HEK293 (cell line): Measurements from ENCODE around the gene MAP1LC3B2.

ENCODE experiments used
- CTCF ChIA-PET: fragments of 350-600 bp; formaldehyde crosslinking; extraction: SDS; loops from one replicate; lab custom pipeline; 2021; ENCODE audit warnings: antibody characterized with exemption; lab: Yijun Ruan, JAX
- POLR2A ChIA-PET: fragments of 300-600 bp; formaldehyde crosslinking; extraction: SDS; loops from one replicate; lab custom pipeline; 2020; ENCODE audit warnings: antibody characterized with exemption, inconsistent platforms; lab: Yijun Ruan, JAX
- H3K27ac ChIP-seq: fragments of 200-500 bp; sonication (Bioruptor generic); 2 replicates; pipeline ENCODE4 v1.5.1; 2014; ENCODE audit warnings: low read depth, low read length, control low read depth, inconsistent platforms; ENCODE audit errors: extremely low read depth
- H3K36me3 ChIP-seq, 2 experiments: fragments of 200-500 bp in 1 of 2; sonication (Bioruptor generic) in 1 of 2; 1 replicate in 1 of 2; 2 replicates in 1 of 2; pipeline ENCODE4 v1.5.1; 2014 to 2017; ENCODE audit warnings: inconsistent platforms in 2 of 2, low read length in 2 of 2; ENCODE audit not compliant: control insufficient read depth in 2 of 2, insufficient read depth in 1 of 2
- H3K4me1 ChIP-seq: fragments of 200-500 bp; sonication (Bioruptor generic); 2 replicates; pipeline ENCODE4 v1.5.1; 2014; ENCODE audit warnings: mild to moderate bottlenecking, low read length, inconsistent platforms; ENCODE audit not compliant: control insufficient read depth, insufficient read depth
- H3K4me3 ChIP-seq: 2 replicates; pipeline ENCODE4 v1.5.1; 2011; ENCODE audit warnings: low read depth, mild to moderate bottlenecking, control low read depth, low read length, moderate library complexity
- H3K9me3 ChIP-seq: fragments of 200-500 bp; sonication (Bioruptor generic); 2 replicates; pipeline ENCODE4 v1.5.1; 2014; ENCODE audit warnings: low read depth, low read length, inconsistent platforms; ENCODE audit not compliant: control insufficient read depth, insufficient read depth
- GLIS1 ChIP-seq: fragments of 450-650 bp; formaldehyde crosslinking; IDR thresholded peaks from 2 replicates; pipeline ENCODE4 v1.5.1; 2016; ENCODE audit warnings: missing biosample characterization, missing genetic modification characterization
- IKZF3 ChIP-seq: fragments of 450-650 bp; IDR thresholded peaks from 2 replicates; pipeline ENCODE4 v1.5.0; 2018; ENCODE audit warnings: missing biosample characterization, mild to moderate bottlenecking, missing genetic modification characterization, moderate library complexity
- KLF16 ChIP-seq: fragments of 450-650 bp; formaldehyde crosslinking; IDR thresholded peaks from 2 replicates; pipeline ENCODE4 v1.5.1; 2017; ENCODE audit warnings: missing biosample characterization, missing genetic modification characterization
- MZF1 ChIP-seq: fragments of 450-650 bp; formaldehyde crosslinking; IDR thresholded peaks from 2 replicates; pipeline ENCODE4 v1.5.1; 2017; ENCODE audit warnings: missing biosample characterization, missing genetic modification characterization, borderline replicate concordance
- PRDM1 ChIP-seq: fragments of 450-650 bp; formaldehyde crosslinking; IDR thresholded peaks from 2 replicates; pipeline ENCODE4; 2016; ENCODE audit warnings: missing biosample characterization, missing genetic modification characterization
- SP7 ChIP-seq: fragments of 450-650 bp; formaldehyde crosslinking; IDR thresholded peaks from 2 replicates; pipeline ENCODE4 v1.5.1; 2016; ENCODE audit warnings: missing biosample characterization, missing genetic modification characterization
- ZIC2 ChIP-seq: fragments of 450-650 bp; formaldehyde crosslinking; IDR thresholded peaks from 2 replicates; pipeline ENCODE4 v1.5.1; 2016; ENCODE audit warnings: missing biosample characterization, missing genetic modification characterization
- ZNF146 ChIP-seq: fragments of 450-650 bp; formaldehyde crosslinking; IDR thresholded peaks from 2 replicates; pipeline ENCODE4 v1.5.1; 2016; ENCODE audit warnings: missing biosample characterization, missing genetic modification characterization
- ZNF19 ChIP-seq: fragments of 450-650 bp; formaldehyde crosslinking; IDR thresholded peaks from 2 replicates; pipeline ENCODE4; 2016; ENCODE audit warnings: missing biosample characterization, missing genetic modification characterization, low read depth
- ZNF23 ChIP-seq: fragments of 450-650 bp; formaldehyde crosslinking; IDR thresholded peaks from 2 replicates; pipeline ENCODE4 v1.5.1; 2016; ENCODE audit warnings: missing biosample characterization, missing genetic modification characterization, borderline replicate concordance
- ZNF248 ChIP-seq: fragments of 450-650 bp; formaldehyde crosslinking; IDR thresholded peaks from 2 replicates; pipeline ENCODE4 v1.5.1; 2017; ENCODE audit warnings: missing biosample characterization, missing genetic modification characterization
- ZNF560 ChIP-seq: fragments of 450-650 bp; formaldehyde crosslinking; IDR thresholded peaks from 2 replicates; pipeline ENCODE4 v1.5.1; 2017; ENCODE audit warnings: missing biosample characterization, missing genetic modification characterization, borderline replicate concordance
- ZNF561 ChIP-seq: fragments of 450-650 bp; IDR thresholded peaks from 2 replicates; pipeline ENCODE4 v1.5.1; 2018; ENCODE audit warnings: missing biosample characterization, missing genetic modification characterization, borderline replicate concordance
- ZNF830 ChIP-seq: fragments of 450-650 bp; IDR thresholded peaks from 2 replicates; pipeline ENCODE4 v1.5.0; 2018; ENCODE audit warnings: missing biosample characterization, missing genetic modification characterization, low read depth, mild to moderate bottlenecking, moderate library complexity
- TF ChIP-seq, protein P1 (sequence below): fragments of 450-650 bp; formaldehyde crosslinking; IDR thresholded peaks from 2 replicates; pipeline ENCODE4 v1.5.1; 2016; ENCODE audit warnings: missing biosample characterization, missing genetic modification characterization
- TF ChIP-seq, protein P2 (sequence below): fragments of 450-650 bp; formaldehyde crosslinking; IDR thresholded peaks from 2 replicates; pipeline ENCODE4 v1.5.1; 2017; ENCODE audit warnings: missing biosample characterization, mild to moderate bottlenecking, missing genetic modification characterization, moderate library complexity
- TF ChIP-seq, protein P3 (sequence below): fragments of 450-650 bp; formaldehyde crosslinking; IDR thresholded peaks from 2 replicates; pipeline ENCODE4 v1.5.1; 2016; ENCODE audit warnings: missing biosample characterization, missing genetic modification characterization
- TF ChIP-seq, protein P4 (sequence below): fragments of 450-650 bp; formaldehyde crosslinking; IDR thresholded peaks from 2 replicates; pipeline ENCODE4 v1.5.1; 2017; ENCODE audit warnings: missing biosample characterization, missing genetic modification characterization
- TF ChIP-seq, protein P5 (sequence below): fragments of 450-650 bp; formaldehyde crosslinking; conservative IDR thresholded peaks from 2 replicates; pipeline ENCODE4 v1.5.1; 2016; ENCODE audit warnings: low read depth, missing biosample characterization, missing genetic modification characterization
- TF ChIP-seq, protein P6 (sequence below): fragments of 450-650 bp; formaldehyde crosslinking; IDR thresholded peaks from 2 replicates; pipeline ENCODE4 v1.5.1; 2016; ENCODE audit warnings: missing biosample characterization, missing genetic modification characterization

Gene MAP1LC3B2

DNA sequence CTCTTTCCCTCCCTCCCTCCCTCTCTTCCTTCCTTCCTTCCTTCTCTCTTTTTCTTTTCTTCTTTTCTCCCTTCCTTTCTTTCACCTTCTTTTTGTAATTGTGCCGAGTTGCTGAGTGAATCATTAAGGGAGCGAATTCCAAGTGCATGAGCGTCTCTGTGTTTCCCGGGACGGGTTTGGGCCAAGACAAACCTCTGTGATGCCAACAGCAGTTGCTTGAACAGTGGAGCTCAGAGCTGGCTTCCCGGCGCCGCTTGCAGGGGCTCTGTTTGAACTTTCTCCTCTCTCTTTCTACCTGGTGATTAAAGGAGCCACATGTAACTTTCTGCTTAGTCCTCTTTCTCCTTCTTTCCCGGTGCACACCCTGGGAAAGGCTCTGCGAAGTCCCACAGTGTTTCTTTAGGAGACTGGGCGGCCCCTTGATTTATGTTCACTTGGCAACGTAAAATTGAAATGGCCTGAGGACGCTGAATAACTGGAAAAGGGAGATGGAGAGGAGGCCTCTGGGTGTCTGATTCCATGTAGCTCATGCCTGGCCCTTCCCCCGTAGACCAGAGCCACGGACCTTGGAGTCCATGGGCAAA is 33.7 kb upstream of the MAP1LC3B2 start (continued):
- TF ChIP-seq, protein P1, sequence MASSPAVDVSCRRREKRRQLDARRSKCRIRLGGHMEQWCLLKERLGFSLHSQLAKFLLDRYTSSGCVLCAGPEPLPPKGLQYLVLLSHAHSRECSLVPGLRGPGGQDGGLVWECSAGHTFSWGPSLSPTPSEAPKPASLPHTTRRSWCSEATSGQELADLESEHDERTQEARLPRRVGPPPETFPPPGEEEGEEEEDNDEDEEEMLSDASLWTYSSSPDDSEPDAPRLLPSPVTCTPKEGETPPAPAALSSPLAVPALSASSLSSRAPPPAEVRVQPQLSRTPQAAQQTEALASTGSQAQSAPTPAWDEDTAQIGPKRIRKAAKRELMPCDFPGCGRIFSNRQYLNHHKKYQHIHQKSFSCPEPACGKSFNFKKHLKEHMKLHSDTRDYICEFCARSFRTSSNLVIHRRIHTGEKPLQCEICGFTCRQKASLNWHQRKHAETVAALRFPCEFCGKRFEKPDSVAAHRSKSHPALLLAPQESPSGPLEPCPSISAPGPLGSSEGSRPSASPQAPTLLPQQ: 0 out of 2 replicates have a peak, but pooled peaks have one; percentile 2
- TF ChIP-seq ZIC2: no peak
- TF ChIP-seq MZF1: no peak
- TF ChIP-seq ZNF248 (tag by site-specific recombination): no peak
- TF ChIP-seq GLIS1 (tag by site-specific recombination): no peak
- TF ChIP-seq, protein P2, sequence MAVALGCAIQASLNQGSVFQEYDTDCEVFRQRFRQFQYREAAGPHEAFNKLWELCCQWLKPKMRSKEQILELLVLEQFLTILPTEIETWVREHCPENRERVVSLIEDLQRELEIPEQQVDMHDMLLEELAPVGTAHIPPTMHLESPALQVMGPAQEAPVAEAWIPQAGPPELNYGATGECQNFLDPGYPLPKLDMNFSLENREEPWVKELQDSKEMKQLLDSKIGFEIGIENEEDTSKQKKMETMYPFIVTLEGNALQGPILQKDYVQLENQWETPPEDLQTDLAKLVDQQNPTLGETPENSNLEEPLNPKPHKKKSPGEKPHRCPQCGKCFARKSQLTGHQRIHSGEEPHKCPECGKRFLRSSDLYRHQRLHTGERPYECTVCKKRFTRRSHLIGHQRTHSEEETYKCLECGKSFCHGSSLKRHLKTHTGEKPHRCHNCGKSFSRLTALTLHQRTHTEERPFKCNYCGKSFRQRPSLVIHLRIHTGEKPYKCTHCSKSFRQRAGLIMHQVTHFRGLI (tag by site-specific recombination): no peak
- no peak for TF ChIP-seq ZNF830 (tag by site-specific recombination)
- TF ChIP-seq ZNF561 (tag by site-specific recombination): 0 out of 2 replicates have a peak, but pooled peaks have one; percentile 60
- TF ChIP-seq, protein P3, sequence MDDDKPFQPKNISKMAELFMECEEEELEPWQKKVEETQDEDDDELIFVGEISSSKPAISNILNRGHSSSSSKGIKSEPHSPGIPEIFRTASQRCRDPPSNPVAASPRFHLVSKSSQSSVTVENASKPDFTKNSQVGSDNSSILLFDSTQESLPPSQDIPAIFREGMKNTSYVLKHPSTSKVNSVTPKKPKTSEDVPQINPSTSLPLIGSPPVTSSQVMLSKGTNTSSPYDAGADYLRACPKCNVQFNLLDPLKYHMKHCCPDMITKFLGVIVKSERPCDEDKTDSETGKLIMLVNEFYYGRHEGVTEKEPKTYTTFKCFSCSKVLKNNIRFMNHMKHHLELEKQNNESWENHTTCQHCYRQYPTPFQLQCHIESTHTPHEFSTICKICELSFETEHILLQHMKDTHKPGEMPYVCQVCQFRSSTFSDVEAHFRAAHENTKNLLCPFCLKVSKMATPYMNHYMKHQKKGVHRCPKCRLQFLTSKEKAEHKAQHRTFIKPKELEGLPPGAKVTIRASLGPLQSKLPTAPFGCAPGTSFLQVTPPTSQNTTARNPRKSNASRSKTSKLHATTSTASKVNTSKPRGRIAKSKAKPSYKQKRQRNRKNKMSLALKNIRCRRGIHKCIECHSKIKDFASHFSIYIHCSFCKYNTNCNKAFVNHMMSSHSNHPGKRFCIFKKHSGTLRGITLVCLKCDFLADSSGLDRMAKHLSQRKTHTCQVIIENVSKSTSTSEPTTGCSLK: no peak
- TF ChIP-seq, protein P4, sequence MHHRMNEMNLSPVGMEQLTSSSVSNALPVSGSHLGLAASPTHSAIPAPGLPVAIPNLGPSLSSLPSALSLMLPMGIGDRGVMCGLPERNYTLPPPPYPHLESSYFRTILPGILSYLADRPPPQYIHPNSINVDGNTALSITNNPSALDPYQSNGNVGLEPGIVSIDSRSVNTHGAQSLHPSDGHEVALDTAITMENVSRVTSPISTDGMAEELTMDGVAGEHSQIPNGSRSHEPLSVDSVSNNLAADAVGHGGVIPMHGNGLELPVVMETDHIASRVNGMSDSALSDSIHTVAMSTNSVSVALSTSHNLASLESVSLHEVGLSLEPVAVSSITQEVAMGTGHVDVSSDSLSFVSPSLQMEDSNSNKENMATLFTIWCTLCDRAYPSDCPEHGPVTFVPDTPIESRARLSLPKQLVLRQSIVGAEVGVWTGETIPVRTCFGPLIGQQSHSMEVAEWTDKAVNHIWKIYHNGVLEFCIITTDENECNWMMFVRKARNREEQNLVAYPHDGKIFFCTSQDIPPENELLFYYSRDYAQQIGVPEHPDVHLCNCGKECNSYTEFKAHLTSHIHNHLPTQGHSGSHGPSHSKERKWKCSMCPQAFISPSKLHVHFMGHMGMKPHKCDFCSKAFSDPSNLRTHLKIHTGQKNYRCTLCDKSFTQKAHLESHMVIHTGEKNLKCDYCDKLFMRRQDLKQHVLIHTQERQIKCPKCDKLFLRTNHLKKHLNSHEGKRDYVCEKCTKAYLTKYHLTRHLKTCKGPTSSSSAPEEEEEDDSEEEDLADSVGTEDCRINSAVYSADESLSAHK (tag by site-specific recombination): no peak
- peak; percentile 81 for TF ChIP-seq PRDM1 (tag by site-specific recombination)
- no peak for TF ChIP-seq IKZF3 (tag by site-specific recombination)
- TF ChIP-seq ZNF146: no peak
- TF ChIP-seq ZNF560: no peak

DNA sequence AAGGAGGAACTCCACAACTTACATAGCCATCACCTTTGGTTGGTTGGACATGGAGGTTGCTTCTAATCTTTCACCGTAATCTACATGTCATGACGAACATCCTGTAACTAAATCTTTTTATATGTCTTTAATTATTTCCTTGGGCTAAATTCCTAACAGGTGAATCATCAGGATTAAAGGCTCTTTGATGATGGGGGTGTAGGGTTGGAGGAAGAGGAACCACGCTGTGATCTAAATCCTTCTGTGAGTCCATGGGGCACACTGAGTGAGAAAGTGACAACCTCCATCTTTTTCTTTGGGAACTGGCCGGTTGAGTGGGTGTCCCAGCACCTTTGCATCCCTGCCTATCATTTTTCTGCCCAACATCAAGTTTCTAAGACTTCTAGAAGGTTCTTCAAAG is 31.1 kb upstream of the MAP1LC3B2 start:
- ChIA-PET CTCF (interaction anchor here (0.6 to 1.0 kb wide), 2 partner anchors 45 to 252 kb away, joined by 3 read pairs; no protein-coding TSS in a partner anchor), POLR2A (no interaction called here)
- no peak overlapping the region for H3K4me3 ChIP-seq
- H3K4me1 ChIP-seq: peaks cover 16% of the 10 kb centered on the region
- no peaks in the 10 kb centered on the region for H3K9me3 ChIP-seq
- no peak overlapping the region for H3K27ac ChIP-seq
- H3K36me3 ChIP-seq: no peaks in the 10 kb centered on the region
- TF ChIP-seq, protein P5, sequence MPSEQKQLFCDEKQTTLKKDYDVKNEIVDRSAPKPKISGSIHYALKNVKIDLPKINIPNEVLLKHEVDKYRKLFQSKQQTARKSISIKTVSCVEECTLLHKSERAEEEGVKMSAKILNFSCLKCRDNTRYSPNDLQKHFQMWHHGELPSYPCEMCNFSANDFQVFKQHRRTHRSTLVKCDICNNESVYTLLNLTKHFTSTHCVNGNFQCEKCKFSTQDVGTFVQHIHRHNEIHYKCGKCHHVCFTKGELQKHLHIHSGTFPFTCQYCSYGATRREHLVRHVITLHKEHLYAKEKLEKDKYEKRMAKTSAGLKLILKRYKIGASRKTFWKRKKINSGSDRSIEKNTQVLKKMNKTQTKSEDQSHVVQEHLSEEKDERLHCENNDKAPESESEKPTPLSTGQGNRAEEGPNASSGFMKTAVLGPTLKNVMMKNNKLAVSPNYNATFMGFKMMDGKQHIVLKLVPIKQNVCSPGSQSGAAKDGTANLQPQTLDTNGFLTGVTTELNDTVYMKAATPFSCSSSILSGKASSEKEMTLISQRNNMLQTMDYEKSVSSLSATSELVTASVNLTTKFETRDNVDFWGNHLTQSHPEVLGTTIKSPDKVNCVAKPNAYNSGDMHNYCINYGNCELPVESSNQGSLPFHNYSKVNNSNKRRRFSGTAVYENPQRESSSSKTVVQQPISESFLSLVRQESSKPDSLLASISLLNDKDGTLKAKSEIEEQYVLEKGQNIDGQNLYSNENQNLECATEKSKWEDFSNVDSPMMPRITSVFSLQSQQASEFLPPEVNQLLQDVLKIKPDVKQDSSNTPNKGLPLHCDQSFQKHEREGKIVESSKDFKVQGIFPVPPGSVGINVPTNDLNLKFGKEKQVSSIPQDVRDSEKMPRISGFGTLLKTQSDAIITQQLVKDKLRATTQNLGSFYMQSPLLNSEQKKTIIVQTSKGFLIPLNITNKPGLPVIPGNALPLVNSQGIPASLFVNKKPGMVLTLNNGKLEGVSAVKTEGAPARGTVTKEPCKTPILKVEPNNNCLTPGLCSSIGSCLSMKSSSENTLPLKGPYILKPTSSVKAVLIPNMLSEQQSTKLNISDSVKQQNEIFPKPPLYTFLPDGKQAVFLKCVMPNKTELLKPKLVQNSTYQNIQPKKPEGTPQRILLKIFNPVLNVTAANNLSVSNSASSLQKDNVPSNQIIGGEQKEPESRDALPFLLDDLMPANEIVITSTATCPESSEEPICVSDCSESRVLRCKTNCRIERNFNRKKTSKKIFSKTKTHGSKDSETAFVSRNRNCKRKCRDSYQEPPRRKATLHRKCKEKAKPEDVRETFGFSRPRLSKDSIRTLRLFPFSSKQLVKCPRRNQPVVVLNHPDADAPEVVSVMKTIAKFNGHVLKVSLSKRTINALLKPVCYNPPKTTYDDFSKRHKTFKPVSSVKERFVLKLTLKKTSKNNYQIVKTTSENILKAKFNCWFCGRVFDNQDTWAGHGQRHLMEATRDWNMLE (tag by site-specific recombination): 0 out of 2 replicates have a peak, but pooled peaks have one; percentile 40
- no peak for TF ChIP-seq ZNF560
- no peak for TF ChIP-seq ZNF19
- TF ChIP-seq SP7: peak; percentile 94
- peak; percentile 16; the same call in 1 of the 2 replicates for TF ChIP-seq KLF16
- no peak for TF ChIP-seq ZNF23
- TF ChIP-seq, protein P6, sequence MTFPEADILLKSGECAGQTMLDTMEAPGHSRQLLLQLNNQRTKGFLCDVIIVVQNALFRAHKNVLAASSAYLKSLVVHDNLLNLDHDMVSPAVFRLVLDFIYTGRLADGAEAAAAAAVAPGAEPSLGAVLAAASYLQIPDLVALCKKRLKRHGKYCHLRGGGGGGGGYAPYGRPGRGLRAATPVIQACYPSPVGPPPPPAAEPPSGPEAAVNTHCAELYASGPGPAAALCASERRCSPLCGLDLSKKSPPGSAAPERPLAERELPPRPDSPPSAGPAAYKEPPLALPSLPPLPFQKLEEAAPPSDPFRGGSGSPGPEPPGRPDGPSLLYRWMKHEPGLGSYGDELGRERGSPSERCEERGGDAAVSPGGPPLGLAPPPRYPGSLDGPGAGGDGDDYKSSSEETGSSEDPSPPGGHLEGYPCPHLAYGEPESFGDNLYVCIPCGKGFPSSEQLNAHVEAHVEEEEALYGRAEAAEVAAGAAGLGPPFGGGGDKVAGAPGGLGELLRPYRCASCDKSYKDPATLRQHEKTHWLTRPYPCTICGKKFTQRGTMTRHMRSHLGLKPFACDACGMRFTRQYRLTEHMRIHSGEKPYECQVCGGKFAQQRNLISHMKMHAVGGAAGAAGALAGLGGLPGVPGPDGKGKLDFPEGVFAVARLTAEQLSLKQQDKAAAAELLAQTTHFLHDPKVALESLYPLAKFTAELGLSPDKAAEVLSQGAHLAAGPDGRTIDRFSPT: peak; percentile 87
